Stimulated activated CD4-positive, alpha-beta T cell treated with anti-CD3 and anti-CD28 coated beads, TNF-alpha, amount 100 ng/mL, for 24 hours (primary cell): ENCODE results near the gene WDR75.
"Not testable (repeated sequence)": the region's sequence is repeated elsewhere in the genome, so short reads cannot be mapped to it uniquely, and the experiment has no call there.

Experiments
- DNase-seq, 3 experiments: peaks; one replicate each; pipeline ENCODE4 v3.0.0-alpha.2; 2020; ENCODE audit warnings: low read depth in 3 of 3

The WDR75 gene

DNA sequence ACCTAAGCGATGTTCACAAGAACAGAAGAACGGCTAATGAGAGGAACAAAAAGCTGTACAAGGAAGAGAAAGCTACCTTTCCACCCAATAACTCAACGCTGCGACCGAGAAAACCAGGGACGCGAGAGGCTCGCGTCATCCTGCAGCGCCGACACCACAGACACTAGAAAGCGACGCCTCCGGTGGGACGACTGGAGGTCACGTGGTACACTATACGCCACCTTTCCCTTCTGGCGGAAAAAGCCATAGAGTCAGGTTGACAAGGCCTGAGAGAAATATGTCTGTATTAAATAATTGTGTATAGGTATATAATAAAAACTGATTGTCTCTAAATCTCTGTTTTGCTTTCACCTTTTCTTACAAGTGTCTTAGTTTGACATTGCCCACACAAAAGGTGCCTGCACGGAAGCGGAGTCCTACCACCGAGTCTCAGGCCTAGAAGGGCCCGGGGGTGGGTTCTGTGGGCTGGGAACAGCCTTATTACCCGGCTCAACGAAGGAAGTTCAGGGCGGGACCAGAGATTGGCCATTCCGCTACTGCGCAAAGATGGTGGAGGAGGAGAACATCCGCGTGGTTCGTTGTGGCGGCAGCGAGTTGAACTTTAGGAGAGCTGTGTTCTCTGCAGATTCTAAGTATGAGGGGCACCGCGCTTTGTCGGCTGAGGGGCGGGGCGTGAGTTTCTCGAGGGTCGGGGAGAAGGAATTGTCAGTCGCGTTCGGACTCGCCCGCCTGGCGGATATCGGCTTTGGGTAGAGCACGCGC is at the start of gene WDR75:
Gene WDR75 (plus strand): TSS at position 528 of the 762 bp plus-strand sequence. CDS start 19 bp downstream, at position 547.
- peak; percentile 81 to 92 (median 92) for DNase-seq

DNA sequence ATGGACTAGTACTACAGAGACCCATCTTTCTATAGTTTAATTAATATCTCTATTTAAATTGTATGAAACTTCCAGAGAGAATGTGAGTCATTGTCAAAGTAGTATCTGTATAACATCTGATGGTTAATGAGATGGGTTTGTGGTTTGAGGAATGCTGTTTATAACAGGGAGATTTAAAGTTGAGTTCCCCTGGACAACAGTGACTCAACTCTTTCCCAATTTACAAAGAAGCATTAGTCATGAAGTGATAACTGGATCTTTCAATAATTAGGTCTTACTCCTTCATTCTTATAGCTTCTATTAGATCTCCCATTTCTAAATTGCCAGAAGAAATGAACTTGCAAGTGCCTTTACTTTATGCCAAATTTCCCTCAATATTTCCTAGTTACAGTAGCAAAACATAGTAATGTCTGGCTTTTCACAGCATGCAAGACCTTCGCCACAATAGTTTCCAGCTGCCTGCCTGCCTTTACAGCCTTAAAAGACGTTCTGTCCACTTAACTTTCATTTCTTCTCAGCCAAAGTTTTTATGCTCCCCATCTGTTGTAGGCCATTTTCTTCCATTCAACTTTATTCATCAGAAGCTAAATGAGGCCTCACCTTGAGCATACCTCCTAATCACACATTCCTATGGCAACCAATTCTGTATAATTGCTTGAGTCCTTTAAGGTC is 47.7 kb upstream of the WDR75 start:
- no peak for DNase-seq

GRCh38 chr2:189394525-189394924 is 46.7 kb upstream of the WDR75 start:
- DNase-seq, result no peak

DNA sequence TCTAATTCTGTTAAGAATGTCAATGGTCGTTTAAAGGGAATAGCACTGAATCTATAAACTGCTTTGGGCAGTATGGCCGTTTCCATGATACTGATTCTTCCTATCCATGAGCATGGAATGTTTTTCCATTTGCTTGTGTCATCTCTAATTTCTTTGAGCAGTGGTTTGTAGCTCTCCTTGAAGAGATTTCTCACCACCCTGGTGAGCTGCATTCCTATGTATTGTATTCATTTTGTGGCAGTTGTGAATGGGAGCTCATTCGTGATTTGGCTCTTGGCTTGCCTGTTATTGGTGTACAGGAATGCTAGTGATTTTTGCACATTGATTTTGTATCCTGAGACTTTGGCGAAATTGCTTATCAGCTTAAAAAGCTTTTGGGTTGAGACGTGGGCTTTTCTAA is 38.3 kb upstream of the WDR75 start:
- DNase-seq, result no peak

- no peak for DNase-seq
Observed at GRCh38 chr2:189406586-189407233, 34.6 kb upstream of the WDR75 start.

DNA sequence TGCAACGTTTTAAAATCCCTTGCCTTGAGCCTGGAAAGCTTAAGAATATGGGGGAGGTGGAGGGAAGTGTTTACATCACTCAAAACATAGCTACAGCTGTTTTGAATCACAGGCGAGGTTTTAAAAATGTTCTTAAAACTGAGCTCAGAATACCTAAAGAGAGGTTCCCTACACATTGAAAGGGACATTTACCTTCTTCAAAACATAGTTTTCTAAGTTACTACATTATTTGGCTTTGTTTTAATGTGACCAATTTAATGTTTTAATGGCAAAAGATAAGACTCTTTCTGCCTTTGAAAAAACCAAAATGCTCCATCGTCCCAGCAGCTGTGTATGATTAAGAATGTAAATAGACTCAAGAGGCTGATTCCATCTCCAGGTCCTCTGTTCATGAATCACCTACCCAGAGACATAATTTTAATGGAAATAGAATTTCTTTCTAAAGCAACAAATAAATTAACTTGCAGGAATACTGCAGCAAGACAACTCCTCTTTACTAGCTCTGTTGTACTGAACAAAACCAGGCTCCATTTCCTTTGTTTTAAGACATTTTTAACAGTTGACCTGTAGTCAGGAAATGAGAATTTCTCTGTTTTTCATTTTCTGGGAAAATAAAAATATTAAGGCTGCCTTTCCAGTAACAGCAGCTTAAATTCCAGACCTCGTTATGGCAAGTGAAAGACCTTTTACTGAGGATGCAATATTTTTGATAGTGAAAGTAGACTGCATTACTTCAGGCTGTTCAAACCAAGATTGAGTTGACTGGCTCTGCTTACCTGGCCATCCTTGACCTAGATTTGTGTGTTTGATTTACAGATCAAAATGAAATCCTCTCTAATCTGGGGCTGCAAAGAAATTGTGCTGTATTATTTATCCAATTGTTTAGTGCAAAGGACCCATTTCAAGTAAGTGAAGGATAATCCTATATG is 33.7 kb upstream of the WDR75 start:
- DNase-seq, result no peak

DNA sequence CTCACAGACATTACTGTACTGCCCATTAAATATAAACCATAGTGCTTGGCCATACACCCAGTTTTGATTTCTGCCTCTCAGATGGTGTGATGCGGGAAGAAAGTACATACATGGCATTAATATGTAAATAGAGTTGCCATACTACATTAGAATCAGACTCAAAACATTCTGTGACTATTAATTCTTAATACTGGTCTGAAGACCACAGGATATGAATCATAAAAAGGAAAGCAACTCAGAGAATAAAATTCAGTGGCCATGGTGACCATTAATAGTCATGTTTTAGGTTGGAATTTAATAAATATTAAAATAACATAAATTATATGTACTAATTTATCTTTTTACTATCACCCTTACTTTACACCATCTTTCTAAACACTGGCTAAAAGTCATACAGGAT is 33.0 kb upstream of the WDR75 start:
- DNase-seq, result no peak

DNA sequence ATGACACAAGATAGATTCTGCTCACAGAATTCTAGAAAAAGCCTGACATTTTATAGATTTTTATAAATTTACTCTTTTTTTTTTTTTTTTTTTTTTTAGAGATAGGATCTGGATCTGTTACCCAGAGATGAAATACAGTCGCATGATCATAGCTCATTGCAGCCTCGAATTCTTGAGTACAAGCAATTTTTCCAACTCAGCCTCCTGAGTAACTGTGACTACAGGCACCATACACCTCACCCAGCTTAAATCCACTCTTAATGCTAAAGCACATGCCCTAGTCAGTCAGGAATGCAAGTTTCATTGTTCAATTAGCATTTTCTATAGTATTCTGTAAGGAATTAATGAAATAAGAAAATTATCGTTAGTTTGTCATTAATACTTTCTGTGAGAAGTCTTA is 32.1 kb upstream of the WDR75 start:
- no peak for DNase-seq

DNA sequence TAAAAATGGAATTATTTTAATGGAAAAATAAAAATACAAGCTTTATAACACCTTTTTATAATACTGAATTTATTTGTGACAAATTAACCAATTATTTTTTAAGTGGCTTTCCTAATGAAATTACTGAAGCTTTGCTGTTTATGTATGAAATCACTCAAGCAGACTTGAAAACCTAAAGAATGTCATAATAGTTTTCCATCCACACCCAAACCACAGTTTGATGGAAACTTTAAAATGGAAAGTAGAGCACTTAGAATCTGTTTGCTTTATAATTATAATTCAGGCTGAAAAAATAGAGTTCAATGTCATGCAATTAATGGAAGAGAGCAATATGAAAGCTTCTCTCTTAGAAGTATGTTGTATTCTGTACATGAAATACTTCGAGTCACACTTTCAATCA is 31.6 kb upstream of the WDR75 start:
- no peak for DNase-seq

- no peak for DNase-seq
Observed at GRCh38 chr2:189411860-189412259, 29.4 kb upstream of the WDR75 start.

GRCh38 chr2:189412330-189412953 is 28.8 kb upstream of the WDR75 start:
- peak; percentile 24 to 37 (median 31) for DNase-seq

DNA sequence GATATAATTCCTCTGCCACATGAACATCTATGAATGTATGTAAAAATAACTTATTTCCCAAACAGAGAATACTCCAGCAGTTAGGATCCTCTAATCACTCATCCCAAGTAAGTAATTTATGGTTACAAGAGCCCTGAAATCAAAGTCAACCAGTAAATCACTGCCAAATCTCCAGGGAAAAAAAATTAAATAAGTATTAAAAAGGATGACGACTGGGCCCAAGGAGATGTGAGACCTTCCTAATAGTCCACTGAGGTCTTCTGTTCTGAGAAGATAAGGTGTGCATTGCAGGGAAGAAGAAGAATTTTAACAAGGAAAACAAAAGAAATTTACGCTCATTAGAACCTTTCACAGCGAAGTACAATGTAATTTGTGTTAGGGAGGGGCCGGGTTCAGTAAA is 28.0 kb upstream of the WDR75 start:
- no peak for DNase-seq

DNA sequence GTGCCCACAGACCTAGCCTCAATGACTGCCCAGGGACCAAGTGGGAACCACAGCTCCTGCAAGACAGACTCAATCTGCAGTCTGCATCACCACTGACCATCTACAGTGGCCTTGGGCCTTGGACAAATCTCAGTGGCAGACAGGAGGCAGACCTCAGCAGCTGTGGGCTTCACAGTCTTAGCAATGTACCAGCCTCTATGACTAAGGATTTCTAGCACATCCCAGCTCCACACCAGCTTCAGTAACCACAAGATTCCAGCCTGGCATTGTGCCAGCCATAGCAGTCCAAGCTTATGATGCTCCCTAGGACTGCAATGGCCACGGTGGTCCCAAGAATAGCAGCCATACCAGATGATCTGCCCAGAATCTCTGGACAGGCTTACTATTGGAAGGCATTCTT is 19.6 kb upstream of the WDR75 start:
- no peak for DNase-seq

DNA sequence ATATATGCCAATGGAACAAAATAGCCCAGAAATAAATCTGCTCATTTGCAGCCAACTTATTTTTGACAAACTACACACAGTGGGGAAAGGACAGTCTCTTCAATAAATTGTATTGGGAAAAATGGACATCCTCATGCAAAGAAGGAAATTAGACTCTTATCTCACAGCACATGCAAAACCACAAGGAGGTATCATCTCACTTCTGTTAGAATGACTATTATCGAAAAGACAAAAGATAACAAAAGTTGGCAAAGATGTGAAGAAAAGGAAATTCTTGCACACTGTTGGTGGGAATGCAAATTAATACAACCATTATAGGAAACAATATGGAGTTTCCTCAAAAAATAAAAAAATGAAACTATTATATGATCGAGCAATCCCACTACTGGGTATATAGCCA is 16.3 kb upstream of the WDR75 start:
- no peak for DNase-seq

GRCh38 chr2:189425676-189426075 is 15.6 kb upstream of the WDR75 start:
- DNase-seq, result no peak

GRCh38 chr2:189426886-189427285 is 14.4 kb upstream of the WDR75 start:
- no peak for DNase-seq

DNA sequence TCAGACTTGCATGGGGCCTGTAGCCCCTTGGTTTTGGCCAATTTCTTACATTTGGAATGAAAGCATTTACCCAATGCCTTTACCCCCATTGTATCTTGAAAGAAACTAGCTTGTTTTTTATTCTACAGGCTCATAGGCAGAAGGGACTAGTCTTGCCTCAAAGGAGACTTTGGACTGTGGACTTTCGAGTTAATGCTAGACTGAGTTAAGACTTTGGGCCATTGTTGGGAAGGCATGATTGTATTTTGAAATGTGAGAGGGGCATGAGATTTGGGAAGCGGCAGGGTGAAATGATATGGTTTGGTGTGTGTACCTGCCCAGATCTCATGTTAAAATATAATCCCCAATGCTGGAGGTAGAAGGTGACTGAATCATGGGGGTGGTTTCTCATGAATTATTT is 13.4 kb upstream of the WDR75 start:
- no peak for DNase-seq

DNA sequence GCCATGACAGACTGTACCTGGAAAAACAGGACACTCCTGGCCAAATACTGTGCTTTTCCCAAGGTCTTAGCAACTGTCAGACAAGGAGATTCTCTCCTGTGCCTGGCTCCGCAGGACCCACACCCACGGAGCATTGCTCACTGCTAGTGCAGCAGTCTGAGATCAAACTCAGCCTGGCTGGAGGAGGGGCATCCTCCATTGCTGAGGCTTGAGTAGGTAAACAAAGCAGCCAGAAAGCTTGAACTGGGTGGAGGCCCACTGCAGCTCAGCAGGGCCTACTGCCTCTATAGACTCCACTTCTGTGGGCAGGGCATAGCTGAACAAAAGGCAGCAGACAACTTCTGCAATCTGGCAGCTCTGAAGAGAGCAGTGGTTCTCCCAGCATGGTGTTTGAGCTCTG is 10.8 kb upstream of the WDR75 start:
- not testable (repeated sequence) for DNase-seq

DNA sequence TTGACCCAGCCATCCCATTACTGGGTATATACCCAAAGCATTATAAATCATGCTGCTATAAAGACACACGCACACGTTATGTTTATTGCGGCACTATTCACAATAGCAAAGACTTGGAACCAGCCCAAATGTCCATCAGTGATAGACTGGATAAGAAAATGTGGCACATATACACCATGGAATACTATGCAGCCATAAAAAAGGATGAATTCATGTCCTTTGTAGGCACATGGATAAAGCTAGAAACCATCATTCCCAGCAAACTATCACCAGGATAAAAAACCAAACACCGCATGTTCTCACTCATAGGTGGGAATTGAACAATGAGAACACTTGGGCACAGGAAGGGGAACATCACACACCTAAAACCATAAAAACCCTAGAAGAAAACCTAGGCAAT is 5.5 kb upstream of the WDR75 start:
- not testable (repeated sequence) for DNase-seq

- no peak for DNase-seq
Observed at GRCh38 chr2:189437926-189438325, 3.3 kb upstream of the WDR75 start.

GRCh38 chr2:189439342-189439741 is 1.9 kb upstream of the WDR75 start:
- DNase-seq, result no peak

- peak in 1 of 3 experiments; percentile 4 for DNase-seq
Observed at GRCh38 chr2:189440644-189440946, 679 bp upstream of the WDR75 start.
